ENCODE results near the gene CNOT8.

DNA sequence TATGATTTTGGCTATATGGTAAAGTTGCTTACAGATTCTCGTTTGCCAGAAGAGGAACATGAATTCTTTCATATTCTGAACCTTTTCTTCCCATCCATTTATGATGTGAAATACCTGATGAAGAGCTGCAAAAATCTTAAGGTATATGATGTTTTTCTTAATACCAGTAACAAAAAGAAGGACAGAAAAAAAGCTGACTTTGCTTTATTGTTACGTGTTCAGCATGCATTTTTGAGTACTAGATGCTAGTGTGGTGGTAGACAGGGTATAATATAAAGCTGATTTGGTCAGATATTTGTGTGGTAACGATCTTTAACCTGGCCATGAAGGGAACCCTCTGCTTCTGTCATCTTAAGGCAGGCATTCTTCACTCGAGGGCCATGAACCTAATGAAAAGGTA is 13.3 kb downstream of the CNOT8 start:
- TF ChIP-seq, protein P1, sequence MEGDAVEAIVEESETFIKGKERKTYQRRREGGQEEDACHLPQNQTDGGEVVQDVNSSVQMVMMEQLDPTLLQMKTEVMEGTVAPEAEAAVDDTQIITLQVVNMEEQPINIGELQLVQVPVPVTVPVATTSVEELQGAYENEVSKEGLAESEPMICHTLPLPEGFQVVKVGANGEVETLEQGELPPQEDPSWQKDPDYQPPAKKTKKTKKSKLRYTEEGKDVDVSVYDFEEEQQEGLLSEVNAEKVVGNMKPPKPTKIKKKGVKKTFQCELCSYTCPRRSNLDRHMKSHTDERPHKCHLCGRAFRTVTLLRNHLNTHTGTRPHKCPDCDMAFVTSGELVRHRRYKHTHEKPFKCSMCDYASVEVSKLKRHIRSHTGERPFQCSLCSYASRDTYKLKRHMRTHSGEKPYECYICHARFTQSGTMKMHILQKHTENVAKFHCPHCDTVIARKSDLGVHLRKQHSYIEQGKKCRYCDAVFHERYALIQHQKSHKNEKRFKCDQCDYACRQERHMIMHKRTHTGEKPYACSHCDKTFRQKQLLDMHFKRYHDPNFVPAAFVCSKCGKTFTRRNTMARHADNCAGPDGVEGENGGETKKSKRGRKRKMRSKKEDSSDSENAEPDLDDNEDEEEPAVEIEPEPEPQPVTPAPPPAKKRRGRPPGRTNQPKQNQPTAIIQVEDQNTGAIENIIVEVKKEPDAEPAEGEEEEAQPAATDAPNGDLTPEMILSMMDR (IDR thresholded peaks at IDR 0.05), result no peak
- TF ChIP-seq POLR2A (IDR thresholded peaks at IDR 0.05), result no peak

Data from lower leg skin (tissue), 3 donors.